ENCODE data around the gene CYSRT1.
"Not testable (repeated sequence)": the region's sequence is repeated elsewhere in the genome, so short reads cannot be mapped to it uniquely, and the experiment has no call there.

Gene CYSRT1

DNA sequence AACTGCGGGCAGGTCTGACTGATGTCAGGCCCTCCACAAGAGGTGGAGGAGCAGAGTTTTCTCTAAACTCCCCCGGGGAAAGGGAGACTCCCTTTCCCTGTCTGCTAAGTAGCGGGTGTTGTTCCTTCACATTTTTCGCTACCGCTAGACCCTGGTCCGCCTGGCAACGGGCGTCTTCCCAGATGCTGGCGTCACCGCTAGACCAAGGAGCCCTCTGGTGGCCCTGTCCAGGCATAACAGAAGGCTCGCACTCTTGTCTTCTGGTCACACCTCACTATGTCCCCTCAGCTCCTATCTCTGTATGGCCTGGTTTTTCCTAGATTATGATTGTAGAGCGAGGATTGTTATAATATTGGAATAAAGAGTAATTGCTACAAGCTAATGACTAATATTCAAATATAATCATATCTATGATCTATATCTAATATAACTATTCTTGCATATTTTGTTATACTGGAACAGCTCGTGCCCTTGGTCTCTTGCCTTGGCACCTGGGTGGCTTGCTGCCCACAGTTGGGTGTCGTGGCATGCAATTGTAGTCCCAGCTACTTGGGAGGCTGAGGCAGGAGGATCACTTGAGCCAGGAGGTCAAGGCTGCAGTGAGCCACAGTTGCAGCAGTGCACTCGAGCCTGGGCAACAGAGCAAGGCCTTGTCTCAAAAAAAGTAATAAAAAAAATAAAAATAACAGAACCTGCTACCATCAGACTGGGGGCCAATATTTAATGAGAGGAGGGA lies 37.4 kb downstream of the CYSRT1 start:
- H3K4me1 ChIP-seq (ENCODE audit: control insufficient read depth in 1 of 2, insufficient read depth in 2 of 2, low read length in 2 of 2); H3K4ac ChIP-seq (ENCODE audit: low read depth, low read length); H2BK5ac ChIP-seq (ENCODE audit: low read depth, low read length, poor library complexity); H2AK5ac ChIP-seq (ENCODE audit: low read length); H3K79me1 ChIP-seq (ENCODE audit: low read length); H3K27me3 ChIP-seq (ENCODE audit: insufficient read depth, low read length); H3K23ac ChIP-seq (ENCODE audit: low read length); H4K12ac ChIP-seq (ENCODE audit: low read depth, low read length); H3K27ac ChIP-seq (ENCODE audit: low read depth, low read length); H2BK120ac ChIP-seq (ENCODE audit: insufficient read depth, low read length, poor library complexity); H3K9me3 ChIP-seq (ENCODE audit: insufficient read depth, low read depth, low read length); H3K4me2 ChIP-seq (ENCODE audit: low read length); H4K91ac ChIP-seq (ENCODE audit: low read depth, low read length); H2BK12ac ChIP-seq (ENCODE audit: low read length); H3K4me3 ChIP-seq (ENCODE audit: low read depth, low read length); H3K14ac ChIP-seq (ENCODE audit: low read length); H3K9ac ChIP-seq (ENCODE audit: low read length); H3K79me2 ChIP-seq (ENCODE audit: control insufficient read depth, insufficient read depth, low read length, poor library complexity); H2AFZ ChIP-seq (ENCODE audit: insufficient read depth, low read length, poor library complexity); H4K8ac ChIP-seq (ENCODE audit: low read depth, low read length); H3K18ac ChIP-seq (ENCODE audit: low read length): not testable (repeated sequence)
- DNase-seq, result peak in 1 of 2 donors; percentile 46
- H3K36me3 ChIP-seq (ENCODE audit: control insufficient read depth in 1 of 2, insufficient read depth in 2 of 2, low read length in 2 of 2), result peaks cover 52 to 53% of the 10 kb centered on the region in 2 experiments
- WGBS (ENCODE audit: extremely low coverage, insufficient coverage, insufficient read length), result no CpG with 5 or more reads among the region's 15 CpGs

DNA sequence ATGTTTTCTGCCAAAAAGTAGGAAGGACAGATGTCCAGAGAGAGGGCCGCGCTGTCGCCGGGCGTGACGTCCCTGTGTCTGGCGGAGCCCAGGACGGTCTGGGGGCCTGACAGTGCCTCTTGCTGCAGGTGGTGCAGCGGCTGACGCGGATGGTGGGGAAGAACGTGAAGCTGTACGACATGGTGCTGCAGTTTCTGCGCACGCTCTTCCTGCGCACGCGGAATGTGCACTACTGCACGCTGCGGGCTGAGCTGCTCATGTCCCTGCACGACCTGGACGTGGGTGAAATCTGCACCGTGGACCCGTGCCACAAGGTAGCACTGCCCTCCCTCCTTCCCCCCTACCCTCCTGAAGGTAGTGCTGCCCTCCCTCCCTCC lies 37.9 kb downstream of the CYSRT1 start:
- Histone ChIP-seq H3K79me2 (ENCODE audit: control insufficient read depth, insufficient read depth, low read length, poor library complexity) (no peaks in the 10 kb centered on the region), H3K9me3 (ENCODE audit: insufficient read depth, low read depth, low read length) (no peaks in the 10 kb centered on the region)
- no CpG with 5 or more reads among the region's 24 CpGs for WGBS (ENCODE audit: extremely low coverage, insufficient coverage, insufficient read length)

DNA sequence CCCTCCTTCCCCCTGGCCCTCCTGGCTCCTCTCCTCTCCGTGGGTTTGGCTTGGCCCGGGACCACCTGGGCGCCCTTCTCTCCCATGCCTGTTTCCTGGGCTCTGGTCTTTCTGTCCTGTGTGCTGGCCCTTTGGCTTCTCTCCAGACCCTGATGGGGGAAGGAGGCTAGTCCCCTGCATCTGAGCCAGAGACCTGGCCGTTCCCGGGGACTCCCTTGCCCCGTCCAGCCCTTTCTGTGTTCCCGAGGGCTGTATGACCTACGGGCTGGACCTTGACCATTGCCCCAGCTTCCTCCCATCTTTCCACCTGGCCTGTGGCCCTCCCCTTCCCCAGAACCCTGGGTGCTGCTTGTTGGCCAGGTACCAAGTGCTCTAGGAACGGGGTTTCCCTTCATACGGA lies 38.5 kb downstream of the CYSRT1 start:
- WGBS (ENCODE audit: extremely low coverage, insufficient coverage, insufficient read length), result no CpG with 5 or more reads among the region's 10 CpGs
- no peak overlapping the region for H2BK120ac ChIP-seq (ENCODE audit: insufficient read depth, low read length, poor library complexity)
- H3K79me1 ChIP-seq (ENCODE audit: low read length), result no peaks in the 10 kb centered on the region

More for the DNA sequence above, 37.9 kb downstream of the CYSRT1 start:
- Histone ChIP-seq H3K27me3 (ENCODE audit: insufficient read depth, low read length) (no peaks in the 10 kb centered on the region), H3K9ac (ENCODE audit: low read length) (no peak overlapping the region), H3K79me1 (ENCODE audit: low read length) (no peaks in the 10 kb centered on the region), H3K18ac (ENCODE audit: low read length) (no peak overlapping the region), H3K36me3 (ENCODE audit: control insufficient read depth in 1 of 2, insufficient read depth in 2 of 2, low read length in 2 of 2) (peaks cover 53 to 58% of the 10 kb centered on the region in 2 experiments), H2BK120ac (ENCODE audit: insufficient read depth, low read length, poor library complexity) (no peak overlapping the region), H4K8ac (ENCODE audit: low read depth, low read length) (no peak overlapping the region), H3K4ac (ENCODE audit: low read depth, low read length) (no peak overlapping the region), H2BK5ac (ENCODE audit: low read depth, low read length, poor library complexity) (no peak overlapping the region), H3K4me2 (ENCODE audit: low read length) (no peak overlapping the region), H3K23ac (ENCODE audit: low read length) (no peak overlapping the region), H2BK12ac (ENCODE audit: low read length) (no peak overlapping the region), H3K14ac (ENCODE audit: low read length) (no peak overlapping the region), H4K12ac (ENCODE audit: low read depth, low read length) (no peak overlapping the region), H2AFZ (ENCODE audit: insufficient read depth, low read length, poor library complexity) (no peak overlapping the region), H3K27ac (ENCODE audit: low read depth, low read length) (no peak overlapping the region), H3K4me1 (ENCODE audit: control insufficient read depth in 1 of 2, insufficient read depth in 2 of 2, low read length in 2 of 2) (no peaks in the 10 kb centered on the region), H2AK5ac (ENCODE audit: low read length) (no peak overlapping the region), H3K4me3 (ENCODE audit: low read depth, low read length) (no peak overlapping the region), H4K91ac (ENCODE audit: low read depth, low read length) (no peak overlapping the region)
- DNase-seq, result no peak

DNA sequence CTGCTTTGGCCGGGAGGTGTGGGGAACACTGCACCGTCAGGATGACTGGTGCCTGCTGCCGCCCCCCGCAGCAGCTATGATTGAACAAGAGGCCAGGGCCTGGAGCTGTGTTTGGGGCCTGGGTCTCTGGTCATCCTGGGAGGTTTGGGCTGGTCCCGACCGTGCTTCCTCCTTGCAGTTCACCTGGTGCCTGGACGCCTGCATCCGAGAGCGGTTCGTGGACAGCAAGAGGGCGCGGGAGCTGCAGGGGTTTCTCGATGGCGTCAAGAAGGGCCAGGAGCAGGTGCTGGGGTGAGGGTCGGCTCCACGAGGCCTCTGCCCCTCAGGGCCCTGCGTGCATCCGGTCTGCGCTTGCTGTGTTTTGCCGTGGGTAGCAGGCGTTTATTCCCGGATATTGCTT lies 39.1 kb downstream of the CYSRT1 start:
- Histone ChIP-seq H3K79me2 (ENCODE audit: control insufficient read depth, insufficient read depth, low read length, poor library complexity) (no peaks in the 10 kb centered on the region), H4K12ac (ENCODE audit: low read depth, low read length) (no peak overlapping the region), H3K4ac (ENCODE audit: low read depth, low read length) (no peak overlapping the region), H2BK120ac (ENCODE audit: insufficient read depth, low read length, poor library complexity) (no peak overlapping the region), H3K18ac (ENCODE audit: low read length) (no peak overlapping the region), H3K9me3 (ENCODE audit: insufficient read depth, low read depth, low read length) (no peaks in the 10 kb centered on the region), H3K79me1 (ENCODE audit: low read length) (no peaks in the 10 kb centered on the region), H3K14ac (ENCODE audit: low read length) (no peak overlapping the region), H2BK12ac (ENCODE audit: low read length) (no peak overlapping the region), H4K8ac (ENCODE audit: low read depth, low read length) (no peak overlapping the region), H3K27me3 (ENCODE audit: insufficient read depth, low read length) (no peaks in the 10 kb centered on the region), H3K4me3 (ENCODE audit: low read depth, low read length) (no peak overlapping the region), H3K9ac (ENCODE audit: low read length) (peak overlapping the region; percentile 50), H2BK5ac (ENCODE audit: low read depth, low read length, poor library complexity) (no peak overlapping the region), H4K91ac (ENCODE audit: low read depth, low read length) (no peak overlapping the region), H3K27ac (ENCODE audit: low read depth, low read length) (no peak overlapping the region), H3K23ac (ENCODE audit: low read length) (no peak overlapping the region), H2AK5ac (ENCODE audit: low read length) (no peak overlapping the region), H2AFZ (ENCODE audit: insufficient read depth, low read length, poor library complexity) (no peak overlapping the region), H3K36me3 (ENCODE audit: control insufficient read depth in 1 of 2, insufficient read depth in 2 of 2, low read length in 2 of 2) (peaks cover 53 to 57% of the 10 kb centered on the region in 2 experiments), H3K4me1 (ENCODE audit: control insufficient read depth in 1 of 2, insufficient read depth in 2 of 2, low read length in 2 of 2) (no peaks in the 10 kb centered on the region), H3K4me2 (ENCODE audit: low read length) (no peak overlapping the region)
- DNase-seq, result no peak
- no CpG with 5 or more reads among the region's 22 CpGs for WGBS (ENCODE audit: extremely low coverage, insufficient coverage, insufficient read length)

More for the DNA sequence above, 38.5 kb downstream of the CYSRT1 start:
- no peak overlapping the region for H3K23ac ChIP-seq (ENCODE audit: low read length)
- no peak overlapping the region for H3K18ac ChIP-seq (ENCODE audit: low read length)
- H4K91ac ChIP-seq (ENCODE audit: low read depth, low read length), result no peak overlapping the region
- no peaks in the 10 kb centered on the region for H3K27me3 ChIP-seq (ENCODE audit: insufficient read depth, low read length)
- H3K4ac ChIP-seq (ENCODE audit: low read depth, low read length), result no peak overlapping the region
- H3K4me3 ChIP-seq (ENCODE audit: low read depth, low read length), result no peak overlapping the region
- no peak for DNase-seq
- H3K4me2 ChIP-seq (ENCODE audit: low read length), result no peak overlapping the region
- H2BK12ac ChIP-seq (ENCODE audit: low read length), result no peak overlapping the region
- no peak overlapping the region for H3K27ac ChIP-seq (ENCODE audit: low read depth, low read length)
- H2AFZ ChIP-seq (ENCODE audit: insufficient read depth, low read length, poor library complexity), result no peak overlapping the region
- H4K12ac ChIP-seq (ENCODE audit: low read depth, low read length), result peak overlapping the region; percentile 16
- H3K9ac ChIP-seq (ENCODE audit: low read length), result no peak overlapping the region
- H3K14ac ChIP-seq (ENCODE audit: low read length), result no peak overlapping the region
- H2BK5ac ChIP-seq (ENCODE audit: low read depth, low read length, poor library complexity), result no peak overlapping the region
- no peak overlapping the region for H4K8ac ChIP-seq (ENCODE audit: low read depth, low read length)
- H3K36me3 ChIP-seq (ENCODE audit: control insufficient read depth in 1 of 2, insufficient read depth in 2 of 2, low read length in 2 of 2), result peaks cover 53 to 56% of the 10 kb centered on the region in 2 experiments
- H3K4me1 ChIP-seq (ENCODE audit: control insufficient read depth in 1 of 2, insufficient read depth in 2 of 2, low read length in 2 of 2), result no peaks in the 10 kb centered on the region
- H2AK5ac ChIP-seq (ENCODE audit: low read length), result no peak overlapping the region
- no peaks in the 10 kb centered on the region for H3K79me2 ChIP-seq (ENCODE audit: control insufficient read depth, insufficient read depth, low read length, poor library complexity)
- H3K9me3 ChIP-seq (ENCODE audit: insufficient read depth, low read depth, low read length), result no peaks in the 10 kb centered on the region
